GM12801 (cell line): ENCODE results near the gene POC1B.

Experiments
- TF ChIP-seq, protein P1 (sequence below): IDR thresholded peaks from one replicate; pipeline ENCODE4 v1.5.1; 2011; ENCODE audit warnings: control low read depth; ENCODE audit not compliant: insufficient read length; ENCODE audit errors: extremely low read depth

The POC1B gene

GRCh38 chr12:89424389-89424788 is 101.5 kb downstream of the POC1B start:
- TF ChIP-seq, protein P1, sequence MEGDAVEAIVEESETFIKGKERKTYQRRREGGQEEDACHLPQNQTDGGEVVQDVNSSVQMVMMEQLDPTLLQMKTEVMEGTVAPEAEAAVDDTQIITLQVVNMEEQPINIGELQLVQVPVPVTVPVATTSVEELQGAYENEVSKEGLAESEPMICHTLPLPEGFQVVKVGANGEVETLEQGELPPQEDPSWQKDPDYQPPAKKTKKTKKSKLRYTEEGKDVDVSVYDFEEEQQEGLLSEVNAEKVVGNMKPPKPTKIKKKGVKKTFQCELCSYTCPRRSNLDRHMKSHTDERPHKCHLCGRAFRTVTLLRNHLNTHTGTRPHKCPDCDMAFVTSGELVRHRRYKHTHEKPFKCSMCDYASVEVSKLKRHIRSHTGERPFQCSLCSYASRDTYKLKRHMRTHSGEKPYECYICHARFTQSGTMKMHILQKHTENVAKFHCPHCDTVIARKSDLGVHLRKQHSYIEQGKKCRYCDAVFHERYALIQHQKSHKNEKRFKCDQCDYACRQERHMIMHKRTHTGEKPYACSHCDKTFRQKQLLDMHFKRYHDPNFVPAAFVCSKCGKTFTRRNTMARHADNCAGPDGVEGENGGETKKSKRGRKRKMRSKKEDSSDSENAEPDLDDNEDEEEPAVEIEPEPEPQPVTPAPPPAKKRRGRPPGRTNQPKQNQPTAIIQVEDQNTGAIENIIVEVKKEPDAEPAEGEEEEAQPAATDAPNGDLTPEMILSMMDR: no peak

DNA sequence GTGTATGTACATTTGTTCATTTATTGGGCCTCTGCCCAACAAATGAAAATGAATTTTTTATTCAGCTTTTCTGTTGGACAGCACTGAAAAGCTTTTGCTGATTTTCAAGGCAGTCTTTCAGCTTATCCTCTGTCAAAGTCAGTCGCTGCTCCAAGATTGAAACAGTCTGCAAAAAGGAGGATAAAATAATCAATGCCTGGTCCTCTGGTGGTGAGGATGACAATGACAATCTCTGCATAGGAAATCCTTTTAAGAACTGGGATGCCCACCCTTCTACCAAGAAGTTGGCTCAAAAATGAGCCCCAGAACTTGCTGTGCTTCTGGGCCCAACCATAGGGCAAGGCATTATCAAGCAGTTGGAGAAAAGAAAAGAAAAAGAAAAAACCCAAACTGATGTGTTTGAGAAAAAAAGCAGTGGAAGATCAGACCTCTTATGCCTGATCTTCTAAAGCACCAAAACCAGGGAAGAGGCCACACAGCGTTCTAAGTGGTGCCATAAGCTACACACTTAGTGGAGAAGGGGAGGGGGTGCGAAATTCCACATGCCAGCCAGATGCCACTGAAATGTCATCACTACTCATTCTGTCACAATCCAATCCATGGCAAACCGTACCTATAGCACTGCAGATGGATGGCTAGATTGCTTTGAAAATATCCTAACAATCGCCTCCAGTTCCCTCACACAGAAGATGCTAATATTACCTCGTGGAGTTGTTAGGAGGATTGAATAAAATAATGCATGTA is 104.6 kb downstream of the POC1B start:
- TF ChIP-seq, protein P1: no peak

GRCh38 chr12:89418228-89418910 is 107.5 kb downstream of the POC1B start:
- TF ChIP-seq, protein P1: no peak

- TF ChIP-seq, protein P1: no peak
These were observed 108.4 kb downstream of the POC1B start for GRCh38 chr12:89417246-89417977.

- TF ChIP-seq, protein P1: no peak
These were observed 109.6 kb downstream of the POC1B start for GRCh38 chr12:89416049-89416792.

DNA sequence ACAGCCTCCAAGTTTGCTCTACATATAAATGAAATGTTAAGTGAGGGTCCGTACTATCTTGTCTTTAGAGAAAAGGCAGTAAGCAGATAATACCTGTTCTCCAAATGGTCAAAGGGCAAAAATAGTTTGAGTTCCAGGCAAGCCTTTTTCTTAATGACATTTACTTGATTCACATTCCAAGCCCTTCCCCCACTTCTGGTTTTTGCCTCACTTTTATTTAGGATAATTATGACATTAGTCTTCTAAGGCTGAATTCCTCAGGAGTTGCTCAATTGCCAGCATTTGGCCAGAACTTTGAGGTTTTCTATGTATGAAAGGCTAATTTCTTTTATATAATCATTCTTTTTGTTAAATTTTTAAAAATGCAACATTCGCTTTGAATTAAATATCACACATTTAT is 111.0 kb downstream of the POC1B start:
- TF ChIP-seq, protein P1: no peak

GRCh38 chr12:89414322-89414721 is 111.5 kb downstream of the POC1B start:
- TF ChIP-seq, protein P1: no peak
